MM.1S (cell line): ENCODE measurements around the gene MFAP3.

ENCODE experiments used
- DNase-seq: peaks from one replicate; pipeline ENCODE4 v3.0.0-alpha.2; 2015
- H2AFZ ChIP-seq: fragments of 300-600 bp; sonication (generic); 2 replicates; pipeline ENCODE4 v1.6.0; 2016; ENCODE audit warnings: antibody characterized with exemption, low read length
- H3F3A ChIP-seq: fragments of 300-600 bp; sonication (generic); 2 replicates; pipeline ENCODE4 v1.6.1; 2016; ENCODE audit warnings: mild to moderate bottlenecking, antibody characterized with exemption, low read length, moderate library complexity, mixed read lengths; ENCODE audit not compliant: insufficient read depth
- H3K27ac ChIP-seq: fragments of 300-600 bp; sonication (generic); 2 replicates; pipeline ENCODE4 v1.5.1; 2016; ENCODE audit warnings: mild to moderate bottlenecking, low read length
- H3K27me3 ChIP-seq: fragments of 300-600 bp; sonication (generic); replicated peaks from 2 replicates; pipeline ENCODE4 v1.6.0; 2016; ENCODE audit warnings: low read length; ENCODE audit not compliant: insufficient read depth
- H3K36me3 ChIP-seq: fragments of 300-600 bp; sonication (generic); replicated peaks from 2 replicates; pipeline ENCODE4 v1.6.1; 2016; ENCODE audit warnings: mild to moderate bottlenecking, low read length, mixed read lengths; ENCODE audit not compliant: insufficient read depth
- H3K4me1 ChIP-seq: fragments of 300-600 bp; sonication (generic); 2 replicates; pipeline ENCODE4 v1.6.1; 2016; ENCODE audit warnings: low read length, mixed read lengths
- H3K4me2 ChIP-seq: fragments of 300-600 bp; sonication (generic); 2 replicates; pipeline ENCODE4 v1.6.0; 2016; ENCODE audit warnings: low read depth, low read length
- H3K4me3 ChIP-seq: fragments of 300-600 bp; sonication (generic); 2 replicates; pipeline ENCODE4 v1.5.1; 2016; ENCODE audit warnings: low read length, mixed read lengths
- H3K79me2 ChIP-seq: fragments of 300-600 bp; sonication (generic); 2 replicates; pipeline ENCODE4 v1.6.1; 2016; ENCODE audit warnings: mixed run types, low read length, mixed read lengths
- H3K9ac ChIP-seq: fragments of 300-600 bp; sonication (generic); 2 replicates; pipeline ENCODE4 v1.6.1; 2016; ENCODE audit warnings: low read length, mixed read lengths
- H3K9me2 ChIP-seq: fragments of 300-600 bp; sonication (generic); replicated peaks from 2 replicates; pipeline ENCODE4 v1.6.1; 2016; ENCODE audit warnings: mild to moderate bottlenecking, low read length, mixed read lengths; ENCODE audit not compliant: insufficient read depth
- H3K9me3 ChIP-seq: fragments of 300-600 bp; sonication (generic); replicated peaks from 2 replicates; pipeline ENCODE4 v1.6.1; 2016; ENCODE audit warnings: mild to moderate bottlenecking, low read length, mixed read lengths; ENCODE audit not compliant: insufficient read depth
- H4K20me1 ChIP-seq: fragments of 300-600 bp; sonication (generic); 2 replicates; pipeline ENCODE4 v1.6.1; 2016; ENCODE audit warnings: mild to moderate bottlenecking, low read length, moderate library complexity, mixed read lengths; ENCODE audit not compliant: insufficient read depth
- EZH2 ChIP-seq: fragments of 300-600 bp; sonication (generic); optimal IDR thresholded peaks from 2 replicates; pipeline ENCODE3; 2017; ENCODE audit warnings: low read depth, mild to moderate bottlenecking, antibody characterized with exemption, low read length, mixed read lengths
- EZH2phosphoT487 ChIP-seq: fragments of 300-600 bp; sonication (generic); IDR thresholded peaks from 2 replicates; pipeline ENCODE4 v1.6.1; 2018; ENCODE audit warnings: antibody characterized with exemption, low read length
- TF ChIP-seq, protein P1 (sequence below): fragments of 300-600 bp; sonication (generic); IDR thresholded peaks from 2 replicates; pipeline ENCODE4 v1.5.1; 2016; ENCODE audit warnings: antibody characterized with exemption, low read length, mixed read lengths

The MFAP3 gene

GRCh38 chr5:154031937-154032489, 6.8 kb upstream of the MFAP3 start:
- Histone ChIP-seq H2AFZ (no peak overlapping the region), H3K79me2 (peaks cover 2% of the 10 kb centered on the region), H3K27me3 (no peaks in the 10 kb centered on the region), H3K9me2 (no peaks in the 10 kb centered on the region), H3K36me3 (no peaks in the 10 kb centered on the region), H3K4me2 (no peak overlapping the region), H3K9me3 (no peaks in the 10 kb centered on the region), H3K27ac (no peak overlapping the region), H3K9ac (no peak overlapping the region), H3K4me3 (no peak overlapping the region), H4K20me1 (no peaks in the 10 kb centered on the region), H3K4me1 (no peaks in the 10 kb centered on the region), H3F3A (no peaks in the 10 kb centered on the region)
- DNase-seq, result no peak
- TF ChIP-seq EZH2 (no peak), EZH2phosphoT487 (no peak)
- TF ChIP-seq, protein P1, sequence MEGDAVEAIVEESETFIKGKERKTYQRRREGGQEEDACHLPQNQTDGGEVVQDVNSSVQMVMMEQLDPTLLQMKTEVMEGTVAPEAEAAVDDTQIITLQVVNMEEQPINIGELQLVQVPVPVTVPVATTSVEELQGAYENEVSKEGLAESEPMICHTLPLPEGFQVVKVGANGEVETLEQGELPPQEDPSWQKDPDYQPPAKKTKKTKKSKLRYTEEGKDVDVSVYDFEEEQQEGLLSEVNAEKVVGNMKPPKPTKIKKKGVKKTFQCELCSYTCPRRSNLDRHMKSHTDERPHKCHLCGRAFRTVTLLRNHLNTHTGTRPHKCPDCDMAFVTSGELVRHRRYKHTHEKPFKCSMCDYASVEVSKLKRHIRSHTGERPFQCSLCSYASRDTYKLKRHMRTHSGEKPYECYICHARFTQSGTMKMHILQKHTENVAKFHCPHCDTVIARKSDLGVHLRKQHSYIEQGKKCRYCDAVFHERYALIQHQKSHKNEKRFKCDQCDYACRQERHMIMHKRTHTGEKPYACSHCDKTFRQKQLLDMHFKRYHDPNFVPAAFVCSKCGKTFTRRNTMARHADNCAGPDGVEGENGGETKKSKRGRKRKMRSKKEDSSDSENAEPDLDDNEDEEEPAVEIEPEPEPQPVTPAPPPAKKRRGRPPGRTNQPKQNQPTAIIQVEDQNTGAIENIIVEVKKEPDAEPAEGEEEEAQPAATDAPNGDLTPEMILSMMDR, result no peak

- no peaks in the 10 kb centered on the region for H3K27me3 ChIP-seq
- no peak overlapping the region for H3K4me2 ChIP-seq
- peaks cover 11% of the 10 kb centered on the region for H3F3A ChIP-seq
- no peak overlapping the region for H2AFZ ChIP-seq
- peaks cover 17% of the 10 kb centered on the region for H3K79me2 ChIP-seq
- no peak overlapping the region for H3K9ac ChIP-seq
- H3K4me1 ChIP-seq, result 0 out of 2 replicates have a peak, but pooled peaks cover 4% of the 10 kb centered on the region
- no peaks in the 10 kb centered on the region for H3K36me3 ChIP-seq
- no peak overlapping the region for H3K27ac ChIP-seq
- H3K4me3 ChIP-seq, result no peak overlapping the region
- H3K9me2 ChIP-seq, result no peaks in the 10 kb centered on the region
- no peaks in the 10 kb centered on the region for H3K9me3 ChIP-seq
- TF ChIP-seq, protein P1, result no peak
- TF ChIP-seq EZH2, result no peak
- no peak for TF ChIP-seq EZH2phosphoT487
- no peaks in the 10 kb centered on the region for H4K20me1 ChIP-seq
- no peak for DNase-seq
Measured at GRCh38 chr5:154034944-154035343, 3.8 kb upstream of the MFAP3 start.

DNA sequence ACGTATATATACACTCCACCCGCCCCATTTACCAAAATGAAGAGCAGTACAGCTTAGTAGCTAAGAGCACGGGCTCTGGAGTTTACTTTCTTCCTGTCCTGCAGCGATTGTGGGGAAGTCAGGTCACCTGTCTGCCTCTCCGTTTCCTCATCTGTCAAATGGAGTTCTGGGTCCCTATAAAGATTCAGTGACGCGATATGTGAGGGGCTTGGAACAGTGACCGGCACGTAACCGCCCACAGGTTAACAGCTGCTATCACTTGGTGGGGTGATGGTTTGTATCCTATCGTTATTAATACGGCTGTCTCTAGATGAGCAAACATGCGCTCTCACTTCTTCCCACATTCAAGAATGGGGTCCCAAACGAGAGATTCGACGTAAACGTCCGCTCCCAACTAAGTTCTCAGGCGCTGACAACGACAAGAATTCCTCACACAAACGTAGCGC, 483 bp upstream of the MFAP3 start:
- H3K9me3 ChIP-seq, result no peaks in the 10 kb centered on the region
- peaks cover 47% of the 10 kb centered on the region for H3K79me2 ChIP-seq
- H3K4me2 ChIP-seq, result peak overlapping the region; percentile 89
- peaks cover 11% of the 10 kb centered on the region for H3F3A ChIP-seq
- H3K9ac ChIP-seq, result peak overlapping the region; percentile 86
- H3K27ac ChIP-seq, result peak overlapping the region; percentile 93
- no peaks in the 10 kb centered on the region for H4K20me1 ChIP-seq
- no peaks in the 10 kb centered on the region for H3K27me3 ChIP-seq
- H3K4me1 ChIP-seq, result peaks cover 10% of the 10 kb centered on the region; the same call in 1 of the 2 replicates
- TF ChIP-seq EZH2phosphoT487, result no peak
- no peak for TF ChIP-seq EZH2
- TF ChIP-seq, protein P1, result no peak
- H3K9me2 ChIP-seq, result no peaks in the 10 kb centered on the region
- H3K4me3 ChIP-seq, result peak overlapping the region; percentile 91
- peak overlapping the region; percentile 95 for H2AFZ ChIP-seq
- peak; percentile 57 for DNase-seq
- H3K36me3 ChIP-seq, result no peaks in the 10 kb centered on the region
